Fibroblast of lung (primary cell): ENCODE measurements around the gene TTYH2. TPM values are rescaled to one million over a fixed set of nuclear protein-coding genes. Genes with fewer than 3 reads are reported as not detected.

ENCODE experiments used
- DNase-seq, 2 donors: peaks; one replicate each; pipeline versions ENCODE4 v3.0.0 to v3.0.0-alpha.2; 2010; ENCODE audit warnings: low read depth in 2 of 2
- H2AFZ ChIP-seq: 2 replicates; pipeline ENCODE4 v1.5.1; 2012; ENCODE audit warnings: low read length, control low read depth, inconsistent platforms
- H3K27ac ChIP-seq: 2 replicates; pipeline ENCODE4 v1.5.1; 2011; ENCODE audit warnings: low read length, control low read depth; ENCODE audit not compliant: insufficient read depth
- H3K27me3 ChIP-seq: 2 replicates; pipeline ENCODE4 v1.5.1; 2011; ENCODE audit warnings: mild to moderate bottlenecking, low read length; ENCODE audit not compliant: control insufficient read depth, insufficient read depth
- H3K36me3 ChIP-seq: 2 replicates; pipeline ENCODE4 v1.5.1; 2011; ENCODE audit warnings: low read length; ENCODE audit not compliant: control insufficient read depth, insufficient read depth
- H3K4me1 ChIP-seq: 2 replicates; pipeline ENCODE4 v1.5.1; 2011; ENCODE audit warnings: low read length; ENCODE audit not compliant: control insufficient read depth, insufficient read depth; ENCODE audit errors: extremely low read depth
- H3K4me2 ChIP-seq: 2 replicates; pipeline ENCODE4 v1.5.1; 2011; ENCODE audit warnings: low read length, control low read depth; ENCODE audit not compliant: insufficient read depth; ENCODE audit errors: extremely low read depth
- H3K4me3 ChIP-seq, 4 experiments: fragments of 200-600 bp in 1 of 4; sonication (generic) in 1 of 4; replicated peaks in 1 of 4; 2 replicates each; pipeline ENCODE4 v1.5.1; 2011 to 2016; ENCODE audit warnings: low read length in 4 of 4, low read depth in 3 of 4, mild to moderate bottlenecking in 3 of 4, control low read depth in 2 of 4, inconsistent platforms in 1 of 4, mixed read lengths in 1 of 4; ENCODE audit not compliant: insufficient read depth in 1 of 4; ENCODE audit errors: control extremely low read depth in 1 of 4
- H3K79me2 ChIP-seq: 2 replicates; pipeline ENCODE4 v1.5.1; 2012; ENCODE audit warnings: mild to moderate bottlenecking, low read length, inconsistent platforms; ENCODE audit not compliant: control insufficient read depth, insufficient read depth
- H3K9ac ChIP-seq: 2 replicates; pipeline ENCODE4 v1.5.1; 2011; ENCODE audit warnings: mild to moderate bottlenecking, low read length, control low read depth; ENCODE audit not compliant: insufficient read depth
- H3K9me3 ChIP-seq: 2 replicates; pipeline ENCODE4 v1.5.1; 2012; ENCODE audit warnings: low read depth, low read length; ENCODE audit not compliant: control insufficient read depth, insufficient read depth
- H4K20me1 ChIP-seq: 2 replicates; pipeline ENCODE4 v1.5.1; 2011; ENCODE audit warnings: low read length; ENCODE audit not compliant: control insufficient read depth, insufficient read depth; ENCODE audit errors: extremely low read depth
- EZH2 ChIP-seq: IDR thresholded peaks from 2 replicates; pipeline ENCODE4 v1.5.1; 2012; ENCODE audit warnings: low read length, control low read depth, mild to moderate bottlenecking; ENCODE audit errors: missing control alignments
- polyA plus RNA-seq, 2 donors: library from polyadenylated mRNA; depleted of rRNA in 1 of 2; stranded (reverse) in 1 of 2; unstranded in 1 of 2; fragments of >200 nt; gene quantifications; 2 replicates each; pipeline ENCODE4 v1.2.1, GENCODE V29; 2011 to 2012; ENCODE audit warnings: missing spikeins in 1 of 2
- total RNA-seq: library from RNA; depleted of rRNA; stranded (reverse); fragments of >200 nt; gene quantifications from 2 replicates; pipeline ENCODE4 v1.2.1, GENCODE V29; 2014
- TF ChIP-seq, protein P1 (sequence below), 2 donors: IDR thresholded peaks in 1 of 2; conservative IDR thresholded peaks in 1 of 2; 1 replicate in 1 of 2; 2 replicates in 1 of 2; pipeline ENCODE4 v1.5.1; 2011 to 2012; ENCODE audit warnings: low read length in 2 of 2, control low read depth in 1 of 2, inconsistent platforms in 1 of 2, low read depth in 1 of 2, mild to moderate bottlenecking in 1 of 2

The TTYH2 gene
- total and polyA plus RNA-seq, 2 donors (not counting 1 experiment from before 2014, with no cell fraction given), result 0.99 to 1.2 TPM

DNA sequence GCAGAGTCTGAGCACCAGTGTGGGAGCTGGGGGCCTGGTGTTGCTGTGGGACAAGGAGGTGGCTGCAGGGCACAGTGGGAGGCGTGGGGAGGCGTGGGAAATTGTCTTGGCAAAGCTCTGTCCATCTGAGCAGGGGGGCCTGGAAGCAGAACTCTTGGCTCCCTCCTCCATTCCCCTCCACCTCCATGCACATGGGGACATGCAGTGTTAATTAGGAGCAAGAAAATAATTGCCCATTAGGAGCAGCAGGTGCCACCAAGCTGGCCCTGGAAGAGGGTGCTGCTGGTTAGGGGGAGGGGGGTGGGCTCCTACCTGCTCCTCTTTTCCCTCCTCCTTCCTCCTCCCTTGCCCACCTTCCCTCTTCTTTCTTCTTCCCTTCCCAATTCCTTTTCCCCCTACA, 4.5 kb downstream of the TTYH2 start:
- Histone ChIP-seq H3K36me3 (no peaks in the 10 kb centered on the region), H3K9me3 (no peaks in the 10 kb centered on the region), H3K4me2 (no peak overlapping the region), H3K4me1 (no peaks in the 10 kb centered on the region), H3K4me3 (no peak overlapping the region), H3K27ac (no peak overlapping the region), H3K27me3 (peaks cover 4% of the 10 kb centered on the region), H4K20me1 (no peaks in the 10 kb centered on the region), H3K9ac (no peak overlapping the region), H3K79me2 (no peaks in the 10 kb centered on the region), H2AFZ (no peak overlapping the region)
- DNase-seq, result no peak
- TF ChIP-seq, protein P1, sequence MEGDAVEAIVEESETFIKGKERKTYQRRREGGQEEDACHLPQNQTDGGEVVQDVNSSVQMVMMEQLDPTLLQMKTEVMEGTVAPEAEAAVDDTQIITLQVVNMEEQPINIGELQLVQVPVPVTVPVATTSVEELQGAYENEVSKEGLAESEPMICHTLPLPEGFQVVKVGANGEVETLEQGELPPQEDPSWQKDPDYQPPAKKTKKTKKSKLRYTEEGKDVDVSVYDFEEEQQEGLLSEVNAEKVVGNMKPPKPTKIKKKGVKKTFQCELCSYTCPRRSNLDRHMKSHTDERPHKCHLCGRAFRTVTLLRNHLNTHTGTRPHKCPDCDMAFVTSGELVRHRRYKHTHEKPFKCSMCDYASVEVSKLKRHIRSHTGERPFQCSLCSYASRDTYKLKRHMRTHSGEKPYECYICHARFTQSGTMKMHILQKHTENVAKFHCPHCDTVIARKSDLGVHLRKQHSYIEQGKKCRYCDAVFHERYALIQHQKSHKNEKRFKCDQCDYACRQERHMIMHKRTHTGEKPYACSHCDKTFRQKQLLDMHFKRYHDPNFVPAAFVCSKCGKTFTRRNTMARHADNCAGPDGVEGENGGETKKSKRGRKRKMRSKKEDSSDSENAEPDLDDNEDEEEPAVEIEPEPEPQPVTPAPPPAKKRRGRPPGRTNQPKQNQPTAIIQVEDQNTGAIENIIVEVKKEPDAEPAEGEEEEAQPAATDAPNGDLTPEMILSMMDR (conservative IDR thresholded peaks at IDR 0.05 in 1 of 2, IDR thresholded peaks at IDR 0.05 in 1 of 2; ENCODE audit: low read depth in 1 of 2, low read length in 2 of 2), result no peak
- no peak for TF ChIP-seq EZH2

DNA sequence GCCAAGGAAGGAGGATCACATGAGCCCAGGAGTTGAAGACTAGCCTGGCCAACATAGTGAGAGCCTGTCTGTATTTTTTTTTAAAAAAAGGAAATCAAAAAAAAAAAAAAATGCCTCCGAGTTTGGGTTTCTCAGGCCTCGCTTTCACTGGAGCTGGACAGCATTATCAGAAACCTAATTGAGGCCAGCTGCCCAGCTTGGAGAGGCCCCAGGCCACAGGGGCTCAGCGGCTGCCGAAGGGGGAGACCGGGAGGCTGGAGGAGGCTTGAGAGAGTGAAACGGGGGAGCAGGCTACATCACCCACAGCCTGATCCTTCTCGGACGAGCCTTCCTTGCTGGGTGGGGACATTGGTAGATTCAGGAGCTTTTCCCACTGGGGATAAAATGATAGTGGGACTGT, 5.1 kb downstream of the TTYH2 start:
- no peaks in the 10 kb centered on the region for H3K79me2 ChIP-seq
- H3K4me2 ChIP-seq, result no peak overlapping the region
- TF ChIP-seq, protein P1 (conservative IDR thresholded peaks at IDR 0.05 in 1 of 2, IDR thresholded peaks at IDR 0.05 in 1 of 2; ENCODE audit: low read depth in 1 of 2, low read length in 2 of 2), result no peak
- TF ChIP-seq EZH2, result no peak

DNA sequence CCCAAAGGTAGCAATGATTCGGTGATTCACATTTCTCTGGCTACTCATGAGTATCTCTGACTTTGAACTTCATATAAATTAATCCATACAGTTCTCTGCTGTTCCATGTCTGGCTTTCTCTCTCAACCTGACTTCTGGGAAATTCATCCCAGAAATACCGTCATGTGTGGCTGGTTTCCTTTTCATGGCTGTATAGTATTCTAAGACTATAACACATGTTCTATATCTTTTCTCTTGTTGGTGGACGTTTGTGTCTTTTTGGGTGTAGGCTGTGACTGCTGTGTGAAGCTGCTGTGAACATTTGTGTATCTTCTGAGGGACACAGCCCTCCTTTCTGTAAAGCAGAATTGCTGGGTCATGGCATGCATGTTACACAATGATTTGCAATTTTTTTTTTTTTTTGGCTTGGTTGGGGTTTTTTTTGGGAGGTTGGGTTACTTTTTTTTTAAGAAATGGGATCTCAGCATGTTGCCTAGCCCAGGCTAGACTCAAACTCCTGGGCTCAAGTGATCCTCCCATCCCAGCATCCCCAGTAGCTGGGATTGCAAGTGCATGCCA, 6.3 kb downstream of the TTYH2 start:
- H4K20me1 ChIP-seq, result no peaks in the 10 kb centered on the region
- no peak overlapping the region for H3K27ac ChIP-seq
- H3K36me3 ChIP-seq, result no peaks in the 10 kb centered on the region
- no peak overlapping the region for H3K4me2 ChIP-seq
- no peaks in the 10 kb centered on the region for H3K79me2 ChIP-seq
- no peaks in the 10 kb centered on the region for H3K9me3 ChIP-seq
- no peak overlapping the region for H3K9ac ChIP-seq
- no peaks in the 10 kb centered on the region for H3K27me3 ChIP-seq
- no peaks in the 10 kb centered on the region for H3K4me1 ChIP-seq
- TF ChIP-seq, protein P1 (conservative IDR thresholded peaks at IDR 0.05 in 1 of 2, IDR thresholded peaks at IDR 0.05 in 1 of 2; ENCODE audit: low read depth in 1 of 2, low read length in 2 of 2), result no peak
- TF ChIP-seq EZH2, result no peak
- no peak overlapping the region for H3K4me3 ChIP-seq
- DNase-seq, result no peak
- no peak overlapping the region for H2AFZ ChIP-seq

More for the DNA sequence above, 5.1 kb downstream of the TTYH2 start:
- no peak for DNase-seq
- H3K4me3 ChIP-seq, result no peak overlapping the region
- H3K27me3 ChIP-seq, result peaks cover 4% of the 10 kb centered on the region
- no peaks in the 10 kb centered on the region for H3K9me3 ChIP-seq
- no peak overlapping the region for H2AFZ ChIP-seq
- H4K20me1 ChIP-seq, result no peaks in the 10 kb centered on the region
- H3K9ac ChIP-seq, result no peak overlapping the region
- no peaks in the 10 kb centered on the region for H3K4me1 ChIP-seq
- H3K36me3 ChIP-seq, result no peaks in the 10 kb centered on the region
- H3K27ac ChIP-seq, result no peak overlapping the region
